HG03354 (cell line): ENCODE results near the gene THAP6.

Source experiments
- ATAC-seq: cut with Tn5 transposase; IDR thresholded peaks from one replicate; pipeline ENCODE4 v1.9.1; 2021; ENCODE audit warnings: mild to moderate bottlenecking; ENCODE audit not compliant: unreplicated experiment, poor library complexity, severe bottlenecking

The THAP6 gene

GRCh38 chr4:75564023-75564422 is 49.8 kb downstream of the THAP6 start:
- no peak for ATAC-seq

- ATAC-seq = no peak
These were observed 51.2 kb downstream of the THAP6 start for GRCh38 chr4:75565481-75565880.

- ATAC-seq = no peak
These were observed 52.6 kb downstream of the THAP6 start for GRCh38 chr4:75566911-75567310.

- ATAC-seq = no peak
These were observed 53.5 kb downstream of the THAP6 start for GRCh38 chr4:75567725-75568124.
